Right lobe of liver (tissue), 4 donors: ENCODE data around the gene MCC.

Experiments used
- CTCF ChIP-seq, 4 donors: fragments of 200-600 bp in 3 of 4; fragments of 450-650 bp in 1 of 4; IDR thresholded peaks; one replicate each; pipeline versions ENCODE4 v1.5.1 to v1.8.0; 2016 to 2022; ENCODE audit warnings: antibody characterized with exemption in 4 of 4, mild to moderate bottlenecking in 2 of 4
- POLR2A ChIP-seq: fragments of 450-650 bp; IDR thresholded peaks from one replicate; pipeline ENCODE4 v1.6.1; 2017; ENCODE audit warnings: antibody characterized with exemption, mild to moderate bottlenecking
- donor health status: DM: no; HTN: no; CAD: no.
- donor health status: DM: no; HTN: no; CAD: no.
- donor health status: DM: no; HTN: yes; CAD: no.

- TF ChIP-seq CTCF (IDR thresholded peaks at IDR 0.05) (no peak), POLR2A (no peak)
Measured at GRCh38 chr5:113017881-113018635, 470.2 kb downstream of the MCC start.
